Loucy (cell line): ENCODE measurements around the gene COL25A1.

ENCODE experiments used
- H2AFZ ChIP-seq: fragments of 200-600 bp; sonication (generic); 2 replicates; pipeline ENCODE4 v1.6.0; 2016; ENCODE audit warnings: antibody characterized with exemption, mild to moderate bottlenecking, low read length, moderate library complexity
- H3F3A ChIP-seq: fragments of 200-600 bp; 2 replicates; pipeline ENCODE4 v1.6.0; 2016; ENCODE audit warnings: antibody characterized with exemption, low read depth, mild to moderate bottlenecking
- H3K27me3 ChIP-seq: fragments of 200-600 bp; sonication (generic); 2 replicates; pipeline ENCODE4 v1.6.1; 2014; ENCODE audit warnings: low read length, mild to moderate bottlenecking; ENCODE audit not compliant: insufficient read depth, poor library complexity, severe bottlenecking
- H3K36me3 ChIP-seq: fragments of 200-600 bp; sonication (generic); 2 replicates; pipeline ENCODE4 v1.6.1; 2016; ENCODE audit warnings: low read length; ENCODE audit not compliant: insufficient read depth
- H3K4me1 ChIP-seq: fragments of 200-600 bp; sonication (generic); 2 replicates; pipeline ENCODE4 v1.5.1; 2014; ENCODE audit warnings: low read length, mild to moderate bottlenecking; ENCODE audit not compliant: insufficient read depth, poor library complexity, severe bottlenecking
- H3K4me2 ChIP-seq: fragments of 200-600 bp; sonication (generic); 2 replicates; pipeline ENCODE4 v1.6.0; 2014; ENCODE audit warnings: antibody characterized with exemption, low read length, low read depth, mild to moderate bottlenecking; ENCODE audit not compliant: poor library complexity, severe bottlenecking
- H3K4me3 ChIP-seq: fragments of 200-600 bp; sonication (generic); 2 replicates; pipeline ENCODE4 v1.5.1; 2014; ENCODE audit warnings: low read length, mild to moderate bottlenecking, mixed read lengths; ENCODE audit not compliant: poor library complexity, severe bottlenecking
- H3K79me2 ChIP-seq: fragments of 200-600 bp; sonication (generic); 2 replicates; pipeline ENCODE4 v1.6.1; 2014; ENCODE audit warnings: low read length; ENCODE audit not compliant: insufficient read depth
- H3K9ac ChIP-seq: fragments of 200-600 bp; sonication (generic); 2 replicates; pipeline ENCODE4 v1.6.0; 2014; ENCODE audit warnings: mild to moderate bottlenecking, low read depth, low read length, moderate library complexity; ENCODE audit not compliant: poor library complexity, severe bottlenecking
- H3K9me2 ChIP-seq: fragments of 200-600 bp; sonication (generic); replicated peaks from 2 replicates; pipeline ENCODE4 v1.6.1; 2016; ENCODE audit warnings: low read depth, low read length, mixed read lengths
- H3K9me3 ChIP-seq: fragments of 200-600 bp; sonication (generic); 2 replicates; pipeline ENCODE4 v1.6.1; 2014; ENCODE audit warnings: mild to moderate bottlenecking, antibody characterized with exemption, low read length, low read depth; ENCODE audit not compliant: insufficient read depth
- H4K20me1 ChIP-seq: fragments of 200-600 bp; sonication (generic); 2 replicates; pipeline ENCODE4 v1.6.0; 2014; ENCODE audit warnings: antibody characterized with exemption, low read length, mild to moderate bottlenecking; ENCODE audit not compliant: insufficient read depth, poor library complexity, severe bottlenecking
- EZH2phosphoT487 ChIP-seq: fragments of 200-600 bp; IDR thresholded peaks from 2 replicates; pipeline ENCODE4 v1.6.1; 2018; ENCODE audit warnings: antibody characterized with exemption, mild to moderate bottlenecking, moderate library complexity, borderline replicate concordance
- TF ChIP-seq, protein P1 (sequence below): fragments of 200-600 bp; sonication (generic); conservative IDR thresholded peaks from 2 replicates; pipeline ENCODE4 v1.5.1; 2014; ENCODE audit warnings: mild to moderate bottlenecking, antibody characterized with exemption, low read length

COL25A1 gene

DNA sequence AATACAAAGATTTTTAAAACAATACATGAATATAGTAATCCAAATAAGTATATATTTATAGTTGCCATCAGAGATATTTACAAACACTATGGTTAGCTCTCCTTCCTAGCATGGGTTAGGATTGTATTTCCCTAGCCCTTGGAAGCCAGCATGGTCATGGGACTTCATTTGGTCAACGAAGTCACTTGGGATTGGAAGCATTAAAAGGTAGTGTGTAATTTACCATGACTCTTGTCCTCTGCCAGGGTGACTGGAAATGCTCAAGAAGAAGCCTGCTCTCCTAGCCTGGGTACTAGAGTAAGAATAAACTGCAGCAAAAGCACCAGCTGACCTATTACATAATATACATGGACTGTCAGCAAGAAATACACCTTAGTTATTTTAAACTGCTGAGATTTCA lies 102.9 kb downstream of the COL25A1 start:
- no peak overlapping the region for H3K4me3 ChIP-seq
- TF ChIP-seq, protein P1, sequence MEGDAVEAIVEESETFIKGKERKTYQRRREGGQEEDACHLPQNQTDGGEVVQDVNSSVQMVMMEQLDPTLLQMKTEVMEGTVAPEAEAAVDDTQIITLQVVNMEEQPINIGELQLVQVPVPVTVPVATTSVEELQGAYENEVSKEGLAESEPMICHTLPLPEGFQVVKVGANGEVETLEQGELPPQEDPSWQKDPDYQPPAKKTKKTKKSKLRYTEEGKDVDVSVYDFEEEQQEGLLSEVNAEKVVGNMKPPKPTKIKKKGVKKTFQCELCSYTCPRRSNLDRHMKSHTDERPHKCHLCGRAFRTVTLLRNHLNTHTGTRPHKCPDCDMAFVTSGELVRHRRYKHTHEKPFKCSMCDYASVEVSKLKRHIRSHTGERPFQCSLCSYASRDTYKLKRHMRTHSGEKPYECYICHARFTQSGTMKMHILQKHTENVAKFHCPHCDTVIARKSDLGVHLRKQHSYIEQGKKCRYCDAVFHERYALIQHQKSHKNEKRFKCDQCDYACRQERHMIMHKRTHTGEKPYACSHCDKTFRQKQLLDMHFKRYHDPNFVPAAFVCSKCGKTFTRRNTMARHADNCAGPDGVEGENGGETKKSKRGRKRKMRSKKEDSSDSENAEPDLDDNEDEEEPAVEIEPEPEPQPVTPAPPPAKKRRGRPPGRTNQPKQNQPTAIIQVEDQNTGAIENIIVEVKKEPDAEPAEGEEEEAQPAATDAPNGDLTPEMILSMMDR = no peak

DNA sequence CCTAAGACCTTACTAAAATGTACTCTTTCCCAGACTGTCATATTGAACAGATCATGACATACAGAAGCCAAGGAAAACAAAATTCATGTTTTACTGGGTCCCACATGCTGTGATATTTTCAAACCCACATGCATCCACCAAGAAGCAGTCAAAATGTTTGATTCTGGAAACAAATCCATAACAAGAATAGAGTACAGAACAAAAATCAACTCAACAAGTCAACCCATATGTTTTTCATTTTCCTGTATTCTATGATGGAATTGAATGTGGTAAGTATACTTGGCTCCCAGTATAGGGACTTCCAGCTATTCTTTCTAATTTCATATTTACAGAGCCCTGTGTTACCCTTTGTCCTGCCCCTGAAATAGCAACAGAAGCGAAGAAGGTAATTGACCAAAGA lies 106.8 kb downstream of the COL25A1 start:
- H3K27me3 ChIP-seq = no peaks in the 10 kb centered on the region
- no peaks in the 10 kb centered on the region for H3K4me1 ChIP-seq
- H3K9ac ChIP-seq = no peak overlapping the region
- no peaks in the 10 kb centered on the region for H4K20me1 ChIP-seq
- H3K9me2 ChIP-seq = no peaks in the 10 kb centered on the region
- no peak overlapping the region for H3K4me3 ChIP-seq
- H3K9me3 ChIP-seq = no peaks in the 10 kb centered on the region
- no peaks in the 10 kb centered on the region for H3K36me3 ChIP-seq
- H2AFZ ChIP-seq = no peak overlapping the region
- H3F3A ChIP-seq = no peaks in the 10 kb centered on the region
- no peak for TF ChIP-seq EZH2phosphoT487
- TF ChIP-seq, protein P1 = no peak
- H3K4me2 ChIP-seq = no peak overlapping the region
- no peaks in the 10 kb centered on the region for H3K79me2 ChIP-seq

More for the DNA sequence above, 102.9 kb downstream of the COL25A1 start:
- Histone ChIP-seq H3F3A (no peaks in the 10 kb centered on the region), H3K9ac (no peak overlapping the region), H3K27me3 (no peaks in the 10 kb centered on the region), H3K9me3 (no peaks in the 10 kb centered on the region), H4K20me1 (no peaks in the 10 kb centered on the region), H3K36me3 (no peaks in the 10 kb centered on the region), H3K79me2 (no peaks in the 10 kb centered on the region), H3K4me2 (no peak overlapping the region), H3K4me1 (no peaks in the 10 kb centered on the region), H3K9me2 (no peaks in the 10 kb centered on the region), H2AFZ (no peak overlapping the region)

DNA sequence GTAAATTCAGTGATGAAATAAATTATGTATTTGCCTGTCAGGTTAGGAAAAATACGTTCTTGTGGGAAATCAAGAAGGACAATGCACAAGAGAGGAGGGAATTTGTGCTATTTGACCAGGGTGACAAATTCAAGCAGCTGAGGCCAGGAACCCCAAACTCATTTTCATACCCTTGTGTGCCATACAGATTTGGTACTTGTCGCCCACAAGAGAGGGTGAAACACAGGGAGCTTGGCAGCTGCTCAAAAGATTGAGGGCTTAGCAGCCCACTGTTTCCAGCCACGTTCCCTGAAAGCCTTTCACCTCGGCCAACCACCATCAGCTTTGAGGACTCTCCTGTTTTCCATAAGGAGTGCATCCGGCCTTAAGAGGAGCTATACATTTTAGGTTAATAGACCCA lies 111.2 kb downstream of the COL25A1 start:
- TF ChIP-seq EZH2phosphoT487 = no peak
- TF ChIP-seq, protein P1 = no peak
- no peaks in the 10 kb centered on the region for H3K4me1 ChIP-seq
- no peak overlapping the region for H2AFZ ChIP-seq
- H4K20me1 ChIP-seq = no peaks in the 10 kb centered on the region
- H3K36me3 ChIP-seq = no peaks in the 10 kb centered on the region
- H3F3A ChIP-seq = no peaks in the 10 kb centered on the region
- no peaks in the 10 kb centered on the region for H3K27me3 ChIP-seq
- no peak overlapping the region for H3K4me3 ChIP-seq
- H3K9me2 ChIP-seq = no peaks in the 10 kb centered on the region
- no peaks in the 10 kb centered on the region for H3K9me3 ChIP-seq
- H3K9ac ChIP-seq = no peak overlapping the region
- no peaks in the 10 kb centered on the region for H3K79me2 ChIP-seq
- no peak overlapping the region for H3K4me2 ChIP-seq
